SK-N-SH (cell line): ENCODE measurements around the gene ARMC8. TPM values are rescaled to one million over a fixed set of nuclear protein-coding genes. Genes with fewer than 3 reads are reported as not detected.

Source experiments
- CTCF ChIA-PET: fragments of 300-600, 350-600 bp; formaldehyde crosslinking; extraction: SDS; loops from one replicate; lab custom pipeline; 2021; lab: Yijun Ruan, JAX
- POLR2A ChIA-PET: fragments of 350-600 bp; sonication (Branson Sonifier 250); formaldehyde crosslinking; extraction: SDS; loops from one replicate; lab custom pipeline; 2020; ENCODE audit warnings: antibody characterized with exemption, inconsistent platforms; lab: Yijun Ruan, JAX
- DNase-seq: peaks from one replicate; pipeline ENCODE4 v3.0.0; 2012
- H2AFZ ChIP-seq: fragments of 200-600 bp; sonication (generic); 2 replicates; pipeline ENCODE4 v1.8.1; 2016; ENCODE audit warnings: antibody characterized with exemption, mild to moderate bottlenecking, low read depth
- H3F3A ChIP-seq: fragments of 200-600 bp; sonication (generic); replicated peaks from 2 replicates; pipeline ENCODE3; 2016; ENCODE audit warnings: antibody characterized with exemption, mild to moderate bottlenecking; ENCODE audit not compliant: insufficient read depth
- H3K27ac ChIP-seq, 2 experiments: fragments of 200-500 bp in 1 of 2; fragments of 200-600 bp in 1 of 2; sonication (Bioruptor generic) in 1 of 2; sonication (generic), shearing (Covaris generic) in 1 of 2; 2 replicates each; pipeline versions ENCODE4 v1.5.1 to v1.6.1; 2014 to 2016; ENCODE audit warnings: low read depth in 2 of 2, inconsistent platforms in 1 of 2, low read length in 1 of 2, mild to moderate bottlenecking in 1 of 2, mixed read lengths in 1 of 2
- H3K27me3 ChIP-seq: fragments of 200-600 bp; sonication (generic), shearing (Covaris generic); 2 replicates; pipeline ENCODE4 v1.6.1; 2016; ENCODE audit warnings: mixed run types; ENCODE audit not compliant: insufficient read depth
- H3K36me3 ChIP-seq, 2 experiments: fragments of 200-500 bp in 1 of 2; fragments of 200-600 bp in 1 of 2; sonication (Bioruptor generic) in 1 of 2; sonication (generic) in 1 of 2; replicated peaks in 1 of 2; 2 replicates each; pipeline versions ENCODE3 to v1.5.1; 2014 to 2016; ENCODE audit warnings: low read length in 1 of 2, mild to moderate bottlenecking in 1 of 2; ENCODE audit not compliant: insufficient read depth in 2 of 2, control insufficient read depth in 1 of 2
- H3K4me1 ChIP-seq, 2 experiments: fragments of 200-500 bp in 1 of 2; fragments of 200-600 bp in 1 of 2; sonication (Bioruptor generic) in 1 of 2; sonication (generic), shearing (Covaris generic) in 1 of 2; 2 replicates each; pipeline versions ENCODE4 v1.5.1 to v1.6.1; 2014 to 2016; ENCODE audit warnings: low read depth in 1 of 2, low read length in 1 of 2, mixed run types in 1 of 2; ENCODE audit not compliant: insufficient read depth in 2 of 2, control insufficient read depth in 1 of 2
- H3K4me2 ChIP-seq: fragments of 200-600 bp; sonication (generic), shearing (Covaris generic); 2 replicates; pipeline ENCODE4 v1.6.1; 2017; ENCODE audit warnings: mixed run types
- H3K4me3 ChIP-seq, 2 experiments: fragments of 200-500 bp in 1 of 2; fragments of 200-600 bp in 1 of 2; sonication (Bioruptor generic) in 1 of 2; sonication (generic), shearing (Covaris generic) in 1 of 2; 2 replicates each; pipeline versions ENCODE4 v1.5.1 to v1.8.1; 2014 to 2016; ENCODE audit warnings: low read depth in 2 of 2, inconsistent platforms in 1 of 2, low read length in 1 of 2, mild to moderate bottlenecking in 1 of 2, mixed read lengths in 1 of 2, moderate library complexity in 1 of 2
- H3K79me2 ChIP-seq: fragments of 200-600 bp; sonication (generic); 2 replicates; pipeline ENCODE4 v1.8.1; 2017; ENCODE audit warnings: mild to moderate bottlenecking; ENCODE audit not compliant: insufficient read depth
- H3K9ac ChIP-seq: fragments of 200-600 bp; sonication (generic); 2 replicates; pipeline ENCODE4 v1.6.1; 2017; ENCODE audit warnings: mixed run types
- H3K9me2 ChIP-seq: fragments of 200-600 bp; sonication (generic); 2 replicates; pipeline ENCODE4 v1.6.1; 2017; ENCODE audit warnings: mixed run types
- H3K9me3 ChIP-seq: fragments of 200-600 bp; sonication (generic); 2 replicates; pipeline ENCODE4 v1.6.1; 2017; ENCODE audit warnings: mixed run types, mild to moderate bottlenecking, moderate library complexity
- H4K20me1 ChIP-seq: fragments of 200-600 bp; sonication (generic); 2 replicates; pipeline ENCODE4 v1.6.1; 2017; ENCODE audit warnings: mild to moderate bottlenecking, mixed run types; ENCODE audit not compliant: insufficient read depth
- CHD2 ChIP-seq: fragments of 150-350 bp; IDR thresholded peaks from 2 replicates; pipeline ENCODE4 v1.6.1; 2018; ENCODE audit warnings: low read length; ENCODE audit not compliant: partially characterized antibody
- ELF1 ChIP-seq: IDR thresholded peaks from 2 replicates; pipeline ENCODE4 v1.4.0; 2012
- EZH2phosphoT487 ChIP-seq: fragments of 200-600 bp; sonication (generic); IDR thresholded peaks from 2 replicates; pipeline ENCODE4 v1.6.1; 2017; ENCODE audit warnings: low read depth, mixed run types, mild to moderate bottlenecking, antibody characterized with exemption, moderate library complexity, borderline replicate concordance
- GABPA ChIP-seq: IDR thresholded peaks from 2 replicates; pipeline ENCODE4 v1.4.0; 2012; ENCODE audit warnings: low read depth, mild to moderate bottlenecking
- GATA2 ChIP-seq: sonication (generic); formaldehyde crosslinking; IDR thresholded peaks from 2 replicates; pipeline ENCODE4 v1.5.0; 2020; ENCODE audit warnings: mild to moderate bottlenecking, missing genetic modification reagents
- JUND ChIP-seq: IDR thresholded peaks from 2 replicates; pipeline ENCODE4 v1.4.0; 2012
- MXI1 ChIP-seq: IDR thresholded peaks from 2 replicates; pipeline ENCODE4 v1.6.1; 2012; ENCODE audit warnings: mild to moderate bottlenecking, low read depth, low read length, improper control_type of control experiment
- POLR2AphosphoS5 ChIP-seq: IDR thresholded peaks from 2 replicates; pipeline ENCODE4 v1.6.1; 2012; ENCODE audit warnings: low read depth, low read length
- RCOR1 ChIP-seq: fragments of 150-350 bp; IDR thresholded peaks from 2 replicates; pipeline ENCODE4 v1.6.1; 2017; ENCODE audit warnings: antibody characterized with exemption, low read length
- RFX5 ChIP-seq: IDR thresholded peaks from 2 replicates; pipeline ENCODE4 v1.6.1; 2012; ENCODE audit warnings: mild to moderate bottlenecking, improper control_type of control experiment, low read length
- SMC3 ChIP-seq: IDR thresholded peaks from 2 replicates; pipeline ENCODE4 v1.6.1; 2012; ENCODE audit warnings: low read depth, low read length, improper control_type of control experiment
- TCF12 ChIP-seq: IDR thresholded peaks from 2 replicates; pipeline ENCODE4 v1.4.0; 2012
- YY1 ChIP-seq: IDR thresholded peaks from 2 replicates; pipeline ENCODE4 v1.4.0; 2012; ENCODE audit warnings: low read depth, mild to moderate bottlenecking
- WGBS: methylation state at CpG from one replicate; pipeline ENCODE4 v1.1.6; 2017; ENCODE audit warnings: low lambda C conversion rate; 5-methylcytosine and 5-hydroxymethylcytosine counted together
- polyA plus RNA-seq, 3 experiments: library from polyadenylated mRNA; depleted of rRNA; stranded (reverse); fragments of >200 nt; gene quantifications; 2 replicates each; pipeline ENCODE4 v1.2.3, GENCODE V29; 2012
- TF ChIP-seq, protein P1 (sequence below): fragments of 150-350 bp; IDR thresholded peaks from 2 replicates; pipeline ENCODE4 v1.6.1; 2016; ENCODE audit warnings: mild to moderate bottlenecking, low read depth, low read length
- TF ChIP-seq, protein P2 (sequence below): IDR thresholded peaks from 2 replicates; pipeline ENCODE4 v1.6.1; 2012; ENCODE audit warnings: mild to moderate bottlenecking, low read depth, low read length, moderate library complexity
- TF ChIP-seq, protein P3 (sequence below): fragments of 150-350 bp; IDR thresholded peaks from 2 replicates; pipeline ENCODE4 v1.6.1; 2017; ENCODE audit warnings: antibody characterized with exemption, low read length, low read depth, borderline replicate concordance

ARMC8 gene
- polyA plus RNA-seq, 1 of the 3 experiments (the other 2 are of a cell fraction), result 35.5 TPM

DNA sequence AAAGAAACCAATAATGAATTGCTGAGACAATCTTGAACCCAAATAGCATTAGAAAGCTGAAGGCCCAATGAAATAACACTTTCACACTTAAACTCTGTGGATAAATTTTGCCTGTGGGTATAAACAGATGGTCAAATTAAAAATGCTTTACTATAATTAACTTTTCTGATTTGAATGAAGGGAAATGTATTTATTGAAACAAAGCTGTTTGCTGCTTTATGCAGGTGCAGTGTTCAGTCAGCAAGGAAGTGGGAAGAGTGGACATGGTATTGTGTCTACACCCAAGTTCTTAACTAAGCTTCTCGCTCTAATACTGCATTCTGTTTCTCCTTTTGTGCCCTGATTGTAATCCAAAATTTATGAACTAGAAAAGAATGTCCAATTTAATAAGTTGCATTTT, 110.8 kb downstream of the ARMC8 start:
- Histone ChIP-seq H3K36me3 (peaks cover 15 to 45% of the 10 kb centered on the region in 2 experiments), H2AFZ (no peak overlapping the region), H3K9me2 (no peaks in the 10 kb centered on the region), H3K27ac (no peak overlapping the region), H3K27me3 (no peaks in the 10 kb centered on the region), H3K4me1 (no peaks in the 10 kb centered on the region; a peak in 1 of 4 replicates), H3K4me2 (no peak overlapping the region), H3K9me3 (no peaks in the 10 kb centered on the region), H3K9ac (no peak overlapping the region), H3K4me3 (no peak overlapping the region), H3K79me2 (no peaks in the 10 kb centered on the region), H4K20me1 (no peaks in the 10 kb centered on the region), H3F3A (no peaks in the 10 kb centered on the region)
- ChIA-PET POLR2A (no interaction called here), CTCF (no interaction called here)
- WGBS, result 100% methylated on average over 1 of the region's 1 CpG
- no peak for DNase-seq
- TF ChIP-seq, protein P1, sequence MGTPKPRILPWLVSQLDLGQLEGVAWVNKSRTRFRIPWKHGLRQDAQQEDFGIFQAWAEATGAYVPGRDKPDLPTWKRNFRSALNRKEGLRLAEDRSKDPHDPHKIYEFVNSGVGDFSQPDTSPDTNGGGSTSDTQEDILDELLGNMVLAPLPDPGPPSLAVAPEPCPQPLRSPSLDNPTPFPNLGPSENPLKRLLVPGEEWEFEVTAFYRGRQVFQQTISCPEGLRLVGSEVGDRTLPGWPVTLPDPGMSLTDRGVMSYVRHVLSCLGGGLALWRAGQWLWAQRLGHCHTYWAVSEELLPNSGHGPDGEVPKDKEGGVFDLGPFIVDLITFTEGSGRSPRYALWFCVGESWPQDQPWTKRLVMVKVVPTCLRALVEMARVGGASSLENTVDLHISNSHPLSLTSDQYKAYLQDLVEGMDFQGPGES, result no peak
- TF ChIP-seq POLR2AphosphoS5 (no peak), MXI1 (no peak), YY1 (no peak), CHD2 (no peak), GATA2 (CRISPR knock-in tag) (no peak), EZH2phosphoT487 (no peak), RCOR1 (no peak), GABPA (no peak), SMC3 (no peak), ELF1 (no peak), TCF12 (no peak), RFX5 (no peak), JUND (no peak)
- TF ChIP-seq, protein P2, sequence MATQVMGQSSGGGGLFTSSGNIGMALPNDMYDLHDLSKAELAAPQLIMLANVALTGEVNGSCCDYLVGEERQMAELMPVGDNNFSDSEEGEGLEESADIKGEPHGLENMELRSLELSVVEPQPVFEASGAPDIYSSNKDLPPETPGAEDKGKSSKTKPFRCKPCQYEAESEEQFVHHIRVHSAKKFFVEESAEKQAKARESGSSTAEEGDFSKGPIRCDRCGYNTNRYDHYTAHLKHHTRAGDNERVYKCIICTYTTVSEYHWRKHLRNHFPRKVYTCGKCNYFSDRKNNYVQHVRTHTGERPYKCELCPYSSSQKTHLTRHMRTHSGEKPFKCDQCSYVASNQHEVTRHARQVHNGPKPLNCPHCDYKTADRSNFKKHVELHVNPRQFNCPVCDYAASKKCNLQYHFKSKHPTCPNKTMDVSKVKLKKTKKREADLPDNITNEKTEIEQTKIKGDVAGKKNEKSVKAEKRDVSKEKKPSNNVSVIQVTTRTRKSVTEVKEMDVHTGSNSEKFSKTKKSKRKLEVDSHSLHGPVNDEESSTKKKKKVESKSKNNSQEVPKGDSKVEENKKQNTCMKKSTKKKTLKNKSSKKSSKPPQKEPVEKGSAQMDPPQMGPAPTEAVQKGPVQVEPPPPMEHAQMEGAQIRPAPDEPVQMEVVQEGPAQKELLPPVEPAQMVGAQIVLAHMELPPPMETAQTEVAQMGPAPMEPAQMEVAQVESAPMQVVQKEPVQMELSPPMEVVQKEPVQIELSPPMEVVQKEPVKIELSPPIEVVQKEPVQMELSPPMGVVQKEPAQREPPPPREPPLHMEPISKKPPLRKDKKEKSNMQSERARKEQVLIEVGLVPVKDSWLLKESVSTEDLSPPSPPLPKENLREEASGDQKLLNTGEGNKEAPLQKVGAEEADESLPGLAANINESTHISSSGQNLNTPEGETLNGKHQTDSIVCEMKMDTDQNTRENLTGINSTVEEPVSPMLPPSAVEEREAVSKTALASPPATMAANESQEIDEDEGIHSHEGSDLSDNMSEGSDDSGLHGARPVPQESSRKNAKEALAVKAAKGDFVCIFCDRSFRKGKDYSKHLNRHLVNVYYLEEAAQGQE, result no peak
- TF ChIP-seq, protein P3, sequence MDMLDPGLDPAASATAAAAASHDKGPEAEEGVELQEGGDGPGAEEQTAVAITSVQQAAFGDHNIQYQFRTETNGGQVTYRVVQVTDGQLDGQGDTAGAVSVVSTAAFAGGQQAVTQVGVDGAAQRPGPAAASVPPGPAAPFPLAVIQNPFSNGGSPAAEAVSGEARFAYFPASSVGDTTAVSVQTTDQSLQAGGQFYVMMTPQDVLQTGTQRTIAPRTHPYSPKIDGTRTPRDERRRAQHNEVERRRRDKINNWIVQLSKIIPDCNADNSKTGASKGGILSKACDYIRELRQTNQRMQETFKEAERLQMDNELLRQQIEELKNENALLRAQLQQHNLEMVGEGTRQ, result no peak
